H1 (cell line): ENCODE data around the gene SIPA1L3. TPM values are rescaled to one million over a fixed set of nuclear protein-coding genes. Genes with fewer than 3 reads are reported as not detected.

Experiments
- CTCF ChIA-PET: fragments of 300-600 bp; sonication (Branson Sonifier 250); formaldehyde crosslinking; loops from one replicate; lab custom pipeline; 2021; ENCODE audit not compliant: partially characterized antibody; lab: Charles Lee
- POLR2A ChIA-PET: fragments of 300-600 bp; sonication (Branson Sonifier 250); formaldehyde crosslinking; loops from one replicate; lab custom pipeline; 2021; ENCODE audit warnings: inconsistent platforms; ENCODE audit not compliant: partially characterized antibody; lab: Charles Lee
- DNase-seq, 2 experiments: peaks; one replicate each; pipeline versions ENCODE4 v3.0.0 to v3.0.0-alpha.2; 2010 to 2022; ENCODE audit warnings: low spot score in 2 of 2, low read depth in 1 of 2, mixed read lengths in 1 of 2
- FAIRE-seq: peaks from 2 replicates; lab custom pipeline; 2011; peaks lifted over from hg19 to GRCh38; lab: Jason Lieb, UNC
- H2AFZ ChIP-seq: 2 replicates; pipeline ENCODE4 v1.8.1; 2012; ENCODE audit warnings: low read length, inconsistent platforms
- H2AK5ac ChIP-seq: 2 replicates; pipeline ENCODE4 v1.6.1; 2013; ENCODE audit warnings: low read depth, low read length
- H2BK120ac ChIP-seq: replicated peaks from 2 replicates; pipeline ENCODE3; 2013; ENCODE audit warnings: low read depth, low read length, inconsistent platforms
- H2BK12ac ChIP-seq: 2 replicates; pipeline ENCODE4 v1.6.1; 2013; ENCODE audit warnings: low read depth, low read length
- H2BK15ac ChIP-seq: 2 replicates; pipeline ENCODE4 v1.6.1; 2013; ENCODE audit warnings: low read length
- H2BK20ac ChIP-seq: 2 replicates; pipeline ENCODE4 v1.6.1; 2013; ENCODE audit warnings: low read length
- H2BK5ac ChIP-seq: 2 replicates; pipeline ENCODE4 v1.6.1; 2013; ENCODE audit warnings: low read depth, low read length
- H3K14ac ChIP-seq: 2 replicates; pipeline ENCODE4 v1.6.1; 2013; ENCODE audit warnings: inconsistent platforms; ENCODE audit not compliant: insufficient read length
- H3K18ac ChIP-seq: 2 replicates; pipeline ENCODE4 v1.6.1; 2013; ENCODE audit warnings: low read length; ENCODE audit errors: extremely low read depth
- H3K23ac ChIP-seq: 2 replicates; pipeline ENCODE4 v1.6.1; 2013; ENCODE audit warnings: inconsistent platforms; ENCODE audit not compliant: insufficient read length
- H3K23me2 ChIP-seq: 2 replicates; pipeline ENCODE4 v1.6.1; 2013; ENCODE audit warnings: low read depth, low read length
- H3K27ac ChIP-seq: 2 replicates; pipeline ENCODE4 v1.6.1; 2011; ENCODE audit warnings: low read depth, low read length, inconsistent platforms
- H3K27me3 ChIP-seq, 4 experiments: replicated peaks in 1 of 4; 1 replicate in 1 of 4; 2 replicates in 3 of 4; pipeline versions ENCODE4 v1.6.1 to v1.8.1; 2011 to 2013; ENCODE audit warnings: low read length in 3 of 4, mild to moderate bottlenecking in 3 of 4, inconsistent platforms in 2 of 4, mixed read lengths in 2 of 4, moderate library complexity in 1 of 4; ENCODE audit not compliant: control insufficient read depth in 3 of 4, insufficient read depth in 3 of 4; ENCODE audit errors: extremely low read depth in 1 of 4
- H3K36me3 ChIP-seq, 4 experiments: 2 replicates each; pipeline versions ENCODE4 v1.6.1 to v1.8.1; 2011 to 2013; ENCODE audit warnings: mild to moderate bottlenecking in 4 of 4, low read length in 3 of 4, moderate library complexity in 2 of 4, control low read depth in 1 of 4, inconsistent platforms in 1 of 4; ENCODE audit not compliant: insufficient read depth in 4 of 4, control insufficient read depth in 2 of 4
- H3K4ac ChIP-seq: replicated peaks from 2 replicates; pipeline ENCODE3; 2013; ENCODE audit warnings: low read length, low read depth, mixed read lengths, inconsistent platforms; ENCODE audit not compliant: insufficient read length
- H3K4me1 ChIP-seq, 4 experiments: replicated peaks in 1 of 4; 1 replicate in 1 of 4; 2 replicates in 3 of 4; pipeline versions ENCODE4 v1.6.1 to v1.8.1; 2011 to 2013; ENCODE audit warnings: low read length in 3 of 4, inconsistent platforms in 2 of 4, mixed read lengths in 1 of 4; ENCODE audit not compliant: insufficient read depth in 4 of 4, control insufficient read depth in 3 of 4
- H3K4me2 ChIP-seq, 2 experiments: 2 replicates each; pipeline versions ENCODE4 v1.6.1 to v1.8.1; 2011 to 2013; ENCODE audit warnings: low read depth in 2 of 2, low read length in 2 of 2, control low read depth in 1 of 2, inconsistent platforms in 1 of 2, mild to moderate bottlenecking in 1 of 2; ENCODE audit not compliant: insufficient read depth in 1 of 2
- H3K4me3 ChIP-seq, 4 experiments: fragments of 200-600, 300-600 bp in 1 of 4; sonication (generic), shearing (Covaris generic), sonication (Bioruptor Twin) in 1 of 4; 2 replicates each; pipeline versions ENCODE4 v1.5.1 to v1.8.1; 2011 to 2016; ENCODE audit warnings: low read length in 4 of 4, low read depth in 3 of 4, control low read depth in 2 of 4, inconsistent platforms in 2 of 4, mild to moderate bottlenecking in 2 of 4, mixed read lengths in 1 of 4, moderate library complexity in 1 of 4; ENCODE audit not compliant: insufficient read depth in 2 of 4; ENCODE audit errors: extremely low read depth in 1 of 4
- H3K56ac ChIP-seq: replicated peaks from 2 replicates; pipeline ENCODE3; 2013; ENCODE audit warnings: low read depth, mild to moderate bottlenecking, mixed read lengths, low read length, inconsistent platforms; ENCODE audit not compliant: insufficient read length
- H3K79me1 ChIP-seq: 2 replicates; pipeline ENCODE4 v1.6.1; 2013; ENCODE audit warnings: low read depth, low read length, control low read depth
- H3K79me2 ChIP-seq, 2 experiments: 2 replicates each; pipeline versions ENCODE4 v1.6.1 to v1.8.1; 2012 to 2013; ENCODE audit warnings: low read length in 2 of 2, mild to moderate bottlenecking in 2 of 2, inconsistent platforms in 1 of 2; ENCODE audit not compliant: insufficient read depth in 2 of 2, control insufficient read depth in 1 of 2
- H3K9ac ChIP-seq, 4 experiments: replicated peaks in 1 of 4; 1 replicate in 1 of 4; 2 replicates in 3 of 4; pipeline versions ENCODE4 v1.6.1 to v1.8.1; 2011 to 2013; ENCODE audit warnings: low read depth in 3 of 4, low read length in 3 of 4, control low read depth in 2 of 4, mild to moderate bottlenecking in 2 of 4, moderate library complexity in 2 of 4, inconsistent platforms in 1 of 4; ENCODE audit errors: extremely low read depth in 1 of 4
- H3K9me3 ChIP-seq, 2 experiments: 2 replicates each; pipeline versions ENCODE4 v1.6.1 to v1.8.1; 2012 to 2013; ENCODE audit warnings: mild to moderate bottlenecking in 2 of 2, moderate library complexity in 2 of 2, control low read depth in 1 of 2, inconsistent platforms in 1 of 2, low read depth in 1 of 2, low read length in 1 of 2, mixed read lengths in 1 of 2; ENCODE audit not compliant: insufficient read depth in 2 of 2
- H4K20me1 ChIP-seq, 2 experiments: replicated peaks in 1 of 2; 2 replicates each; pipeline versions ENCODE3 to v1.8.1; 2011 to 2013; ENCODE audit warnings: inconsistent platforms in 2 of 2, low read length in 2 of 2, mild to moderate bottlenecking in 1 of 2; ENCODE audit not compliant: insufficient read depth in 2 of 2, control insufficient read depth in 1 of 2
- H4K5ac ChIP-seq: 2 replicates; pipeline ENCODE4 v1.6.1; 2013; ENCODE audit warnings: low read length, low read depth, mixed read lengths, inconsistent platforms; ENCODE audit not compliant: insufficient read length
- H4K8ac ChIP-seq: 2 replicates; pipeline ENCODE4 v1.8.0; 2013; ENCODE audit warnings: mild to moderate bottlenecking, moderate library complexity, low read length, inconsistent platforms; ENCODE audit not compliant: insufficient read depth; ENCODE audit errors: extremely low read depth
- H4K91ac ChIP-seq: replicated peaks from 2 replicates; pipeline ENCODE3; 2013; ENCODE audit warnings: low read length, mixed read lengths, inconsistent platforms; ENCODE audit not compliant: insufficient read length
- CBX5 ChIP-seq: fragments of 300-800, 300-1000 bp; sonication (generic); IDR thresholded peaks from 2 replicates; pipeline ENCODE4 v1.7.1; 2016; ENCODE audit warnings: antibody characterized with exemption, low read length, low read depth
- CHD1 ChIP-seq: IDR thresholded peaks from 2 replicates; pipeline ENCODE4 v1.6.1; 2012; ENCODE audit warnings: low read depth, low read length, improper control_type of control experiment
- KDM1A ChIP-seq: fragments of 200-600, 300-600 bp; sonication (generic); IDR thresholded peaks from 2 replicates; pipeline ENCODE4 v1.7.1; 2016; ENCODE audit warnings: mild to moderate bottlenecking, low read length, borderline replicate concordance
- RBBP5 ChIP-seq: IDR thresholded peaks from 2 replicates; pipeline ENCODE4 v1.7.1; 2012; ENCODE audit warnings: low read depth, mild to moderate bottlenecking, inconsistent platforms, low read length, moderate library complexity, borderline replicate concordance
- SUZ12 ChIP-seq: fragments of 200-600 bp; sonication (generic); IDR thresholded peaks from 2 replicates; pipeline ENCODE4 v1.6.1; 2012; ENCODE audit warnings: mild to moderate bottlenecking, inconsistent platforms, low read length, moderate library complexity, mixed read lengths
- WGBS, 2 experiments: shearing (Covaris generic) in 1 of 2; methylation state at CpG; one replicate each; pipeline versions ENCODE4 v1.1.6 to v1.1.7; 2013 to 2015; ENCODE audit warnings: low lambda C conversion rate in 2 of 2, mixed read lengths in 2 of 2, inconsistent platforms in 1 of 2, low coverage in 1 of 2, missing lambda C conversion rate in 1 of 2; ENCODE audit not compliant: insufficient replicate concordance in 2 of 2, insufficient coverage in 1 of 2, insufficient read length in 1 of 2; ENCODE audit errors: extremely low coverage in 1 of 2, missing lambda C conversion rate in 1 of 2; 5-methylcytosine and 5-hydroxymethylcytosine counted together
- polyA plus RNA-seq, 7 experiments: library from polyadenylated mRNA; depleted of rRNA in 3 of 7; stranded (reverse) in 5 of 7; unstranded in 2 of 7; fragments of >200 nt in 5 of 7; fragments of 200-250 nt in 2 of 7; gene quantifications; 1 replicate in 5 of 7; 2 replicates in 1 of 7; 4 replicates in 1 of 7; pipeline versions ENCODE4 v1.2.1 to v1.2.3, GENCODE V29; 2011 to 2013; ENCODE audit warnings: missing spikeins in 2 of 7, mixed read lengths in 2 of 7
- total RNA-seq: library from RNA; stranded (reverse); fragmentation: NEBNext Ultra II Directional; extraction: Animal tissue kit (Norgen Biotek cat#: 25700); gene quantifications from 2 replicates; pipeline ENCODE4 v1.2.1, GENCODE V29; 2021
- TF ChIP-seq, protein P1 (sequence below): IDR thresholded peaks from 2 replicates; pipeline ENCODE4 v1.6.1; 2012; ENCODE audit warnings: low read length, inconsistent platforms

SIPA1L3 gene
- total and polyA plus RNA-seq, 2 of the 8 experiments (the other 6 are each of a cell fraction or from before 2014, with no cell fraction given) = 15.0 to 54.9 TPM

DNA sequence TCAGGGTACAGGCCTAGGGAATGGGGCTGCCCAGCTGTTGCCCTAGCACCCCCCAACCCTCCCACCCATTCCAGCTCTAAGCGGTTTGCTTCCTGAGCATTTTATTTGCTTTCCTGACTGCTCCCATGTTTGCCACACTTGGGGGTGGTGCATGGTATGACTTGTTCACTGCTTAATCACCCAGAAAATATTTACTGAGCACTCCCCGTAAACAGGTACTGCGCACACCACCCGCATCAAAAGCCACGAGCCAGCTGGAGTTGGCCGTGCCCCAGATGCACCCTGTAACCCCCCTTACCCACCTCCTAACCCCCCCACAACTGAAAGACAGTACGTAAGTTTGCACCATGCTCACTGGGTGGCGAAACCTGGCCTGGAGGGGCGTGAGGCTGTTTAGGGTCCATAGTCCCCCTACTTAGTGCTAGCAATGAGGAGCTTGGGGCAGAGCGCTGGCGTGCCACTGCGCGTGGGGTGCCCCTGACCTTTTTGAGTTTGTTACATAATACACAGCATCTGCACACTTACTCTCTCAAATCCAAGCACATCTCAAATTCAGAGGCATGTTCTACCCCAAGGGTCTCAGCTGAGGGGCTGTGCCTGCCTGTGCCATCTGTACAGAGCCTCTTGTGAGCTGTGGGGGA is 287.2 kb downstream of the SIPA1L3 start:
- POLR2A ChIA-PET = interaction anchor here (1.0 kb wide), 1 partner anchor 16 kb away, joined by 4 read pairs; no protein-coding TSS in a partner anchor
- H3K36me3 ChIP-seq = peaks cover 0 to 10% (median 2%) of the 10 kb centered on the region in 4 experiments; a peak in 5 of 8 replicates
- no peak overlapping the region for H2BK12ac ChIP-seq
- H3K4me2 ChIP-seq = no peak overlapping the region
- H3K4me1 ChIP-seq = no peaks in the 10 kb centered on the region; a peak in 1 of 7 replicates
- no peak overlapping the region for H4K5ac ChIP-seq
- H3K79me2 ChIP-seq = no peaks in the 10 kb centered on the region
- no peak overlapping the region for H3K27ac ChIP-seq
- no peak for DNase-seq
- no peak overlapping the region for H2AFZ ChIP-seq
- H4K8ac ChIP-seq = no peak overlapping the region; the same call in 1 of the 2 replicates
- no peak overlapping the region for H3K56ac ChIP-seq
- no peak overlapping the region for H3K14ac ChIP-seq
- no peak for FAIRE-seq
- CTCF ChIA-PET = interaction anchor here (0.7 to 1.7 kb wide), 3 partner anchors 10 to 735 kb away, joined by 3 to 7 read pairs (median 4); partner anchors contain the start of gene C19orf33
- H3K4ac ChIP-seq = no peak overlapping the region
- no peak overlapping the region for H3K18ac ChIP-seq
- peaks cover 0 to 4% of the 10 kb centered on the region in 2 experiments for H4K20me1 ChIP-seq
- WGBS, 2 experiments = 83% methylated on average over 13 of the region's 13 CpGs; no CpG with 5 or more reads in 1 of the 2 experiments
- no peak overlapping the region for H2AK5ac ChIP-seq
- H3K23me2 ChIP-seq = no peaks in the 10 kb centered on the region; the same call in 1 of the 2 replicates
- no peaks in the 10 kb centered on the region for H3K9me3 ChIP-seq
- no peak overlapping the region for H2BK20ac ChIP-seq
- H3K9ac ChIP-seq = no peak overlapping the region
- no peak for TF ChIP-seq SUZ12
- TF ChIP-seq, protein P1, sequence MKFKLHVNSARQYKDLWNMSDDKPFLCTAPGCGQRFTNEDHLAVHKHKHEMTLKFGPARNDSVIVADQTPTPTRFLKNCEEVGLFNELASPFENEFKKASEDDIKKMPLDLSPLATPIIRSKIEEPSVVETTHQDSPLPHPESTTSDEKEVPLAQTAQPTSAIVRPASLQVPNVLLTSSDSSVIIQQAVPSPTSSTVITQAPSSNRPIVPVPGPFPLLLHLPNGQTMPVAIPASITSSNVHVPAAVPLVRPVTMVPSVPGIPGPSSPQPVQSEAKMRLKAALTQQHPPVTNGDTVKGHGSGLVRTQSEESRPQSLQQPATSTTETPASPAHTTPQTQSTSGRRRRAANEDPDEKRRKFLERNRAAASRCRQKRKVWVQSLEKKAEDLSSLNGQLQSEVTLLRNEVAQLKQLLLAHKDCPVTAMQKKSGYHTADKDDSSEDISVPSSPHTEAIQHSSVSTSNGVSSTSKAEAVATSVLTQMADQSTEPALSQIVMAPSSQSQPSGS = no peak
- TF ChIP-seq CHD1 = no peak
- TF ChIP-seq RBBP5 = no peak
- no peak for TF ChIP-seq KDM1A
- TF ChIP-seq CBX5 = no peak
- TF ChIP-seq, all 59 proteins: peak for 0
- H2BK120ac ChIP-seq = no peak overlapping the region
- H2BK15ac ChIP-seq = no peak overlapping the region
- no peak overlapping the region for H3K4me3 ChIP-seq
- H3K23ac ChIP-seq = no peak overlapping the region
- H4K91ac ChIP-seq = no peak overlapping the region
- H3K27me3 ChIP-seq = no peaks in the 10 kb centered on the region
- no peak overlapping the region for H2BK5ac ChIP-seq
- peaks cover 4% of the 10 kb centered on the region; the same call in 1 of the 2 replicates for H3K79me1 ChIP-seq
